ENCODE data around the gene MKNK1.

DNA sequence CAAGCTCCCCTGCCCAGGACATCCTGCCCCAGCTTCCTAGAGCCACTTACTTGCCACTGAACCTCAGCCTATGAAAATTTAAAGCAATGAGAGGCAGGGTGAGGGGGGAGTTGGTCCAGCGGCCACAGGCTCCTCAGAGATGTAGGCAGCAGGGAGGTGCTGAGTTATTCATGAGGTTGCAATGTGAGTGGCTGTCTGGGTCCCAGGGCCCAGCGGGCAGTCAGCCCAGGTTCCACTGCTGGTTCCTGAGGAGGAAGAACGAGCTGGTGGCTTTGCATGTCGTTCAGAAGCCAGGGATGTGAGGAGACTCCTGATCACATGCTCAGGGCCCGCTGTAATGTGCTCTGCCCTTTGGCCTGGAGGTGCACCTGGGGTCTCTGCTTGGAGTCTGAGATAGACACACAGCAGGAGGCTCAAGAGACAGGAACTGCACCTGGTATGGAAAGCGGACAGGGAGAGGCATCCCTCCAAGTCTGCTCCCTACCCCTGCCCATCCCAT, 52.4 kb downstream of the MKNK1 start, which contains the start of gene KNCN:
- TF ChIP-seq, protein P1, sequence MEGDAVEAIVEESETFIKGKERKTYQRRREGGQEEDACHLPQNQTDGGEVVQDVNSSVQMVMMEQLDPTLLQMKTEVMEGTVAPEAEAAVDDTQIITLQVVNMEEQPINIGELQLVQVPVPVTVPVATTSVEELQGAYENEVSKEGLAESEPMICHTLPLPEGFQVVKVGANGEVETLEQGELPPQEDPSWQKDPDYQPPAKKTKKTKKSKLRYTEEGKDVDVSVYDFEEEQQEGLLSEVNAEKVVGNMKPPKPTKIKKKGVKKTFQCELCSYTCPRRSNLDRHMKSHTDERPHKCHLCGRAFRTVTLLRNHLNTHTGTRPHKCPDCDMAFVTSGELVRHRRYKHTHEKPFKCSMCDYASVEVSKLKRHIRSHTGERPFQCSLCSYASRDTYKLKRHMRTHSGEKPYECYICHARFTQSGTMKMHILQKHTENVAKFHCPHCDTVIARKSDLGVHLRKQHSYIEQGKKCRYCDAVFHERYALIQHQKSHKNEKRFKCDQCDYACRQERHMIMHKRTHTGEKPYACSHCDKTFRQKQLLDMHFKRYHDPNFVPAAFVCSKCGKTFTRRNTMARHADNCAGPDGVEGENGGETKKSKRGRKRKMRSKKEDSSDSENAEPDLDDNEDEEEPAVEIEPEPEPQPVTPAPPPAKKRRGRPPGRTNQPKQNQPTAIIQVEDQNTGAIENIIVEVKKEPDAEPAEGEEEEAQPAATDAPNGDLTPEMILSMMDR (conservative IDR thresholded peaks at IDR 0.05 in 1 of 2, IDR thresholded peaks at IDR 0.05 in 1 of 2; ENCODE audit: extremely low read depth in 1 of 2, insufficient read depth in 1 of 2, low read depth in 1 of 2, low read length in 2 of 2) = no peak
- TF ChIP-seq EZH2 (IDR thresholded peaks at IDR 0.05; ENCODE audit: borderline replicate concordance, low read length) = no peak

Data from mammary epithelial cell (primary cell).